Activated CD8-positive, alpha-beta memory T cell treated with anti-CD3 and anti-CD28 coated beads for 1 hour (primary cell): ENCODE results near the gene CHST15.
"Not testable (repeated sequence)": the region's sequence is repeated elsewhere in the genome, so short reads cannot be mapped to it uniquely, and the experiment has no call there.

Experiments
- DNase-seq, 2 donors: peaks; one replicate each; pipeline ENCODE4 v3.0.0-alpha.2; 2020; ENCODE audit warnings: low read depth in 1 of 2; ENCODE audit errors: extremely low read depth in 1 of 2

The CHST15 gene

GRCh38 chr10:124124769-124125161 lies 31.4 kb upstream of the CHST15 start:
- no peak for DNase-seq

DNA sequence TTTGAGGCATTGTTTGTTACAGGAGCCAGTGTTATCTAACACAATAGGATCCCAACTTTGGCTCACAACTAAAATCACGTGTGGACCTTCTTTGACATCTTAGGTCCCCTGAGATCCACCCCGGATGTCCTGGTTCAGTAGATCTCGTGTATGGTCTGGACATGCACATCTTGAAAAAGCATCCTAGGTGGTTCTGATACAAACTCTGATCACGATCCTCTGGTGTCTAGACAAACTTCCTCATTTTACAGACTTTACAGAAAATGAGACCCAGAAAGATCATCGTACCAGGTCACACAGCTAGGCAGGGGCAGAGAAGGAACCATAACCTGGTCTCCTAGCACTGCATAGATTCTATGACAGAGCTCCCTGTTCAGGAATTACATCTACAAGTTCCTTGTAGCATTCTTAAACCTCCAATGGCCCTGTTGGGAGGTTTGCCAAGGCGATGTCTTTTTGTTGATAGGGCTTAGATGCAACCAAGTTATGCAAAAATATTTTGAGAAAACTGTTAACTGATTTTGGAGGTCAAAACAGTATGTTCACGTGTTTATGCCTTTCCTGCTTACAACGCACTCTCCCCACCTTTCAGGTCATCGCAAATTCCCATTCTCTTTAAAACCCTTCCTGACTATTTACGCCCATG lies 30.8 kb upstream of the CHST15 start:
- no peak for DNase-seq

GRCh38 chr10:124123156-124123555 lies 29.8 kb upstream of the CHST15 start:
- DNase-seq: no peak

GRCh38 chr10:124122211-124122610 lies 28.8 kb upstream of the CHST15 start:
- DNase-seq: no peak

- no peak for DNase-seq
Observed at GRCh38 chr10:124120410-124121061, 27.1 kb upstream of the CHST15 start.

GRCh38 chr10:124119946-124120345 lies 26.5 kb upstream of the CHST15 start:
- DNase-seq: no peak

DNA sequence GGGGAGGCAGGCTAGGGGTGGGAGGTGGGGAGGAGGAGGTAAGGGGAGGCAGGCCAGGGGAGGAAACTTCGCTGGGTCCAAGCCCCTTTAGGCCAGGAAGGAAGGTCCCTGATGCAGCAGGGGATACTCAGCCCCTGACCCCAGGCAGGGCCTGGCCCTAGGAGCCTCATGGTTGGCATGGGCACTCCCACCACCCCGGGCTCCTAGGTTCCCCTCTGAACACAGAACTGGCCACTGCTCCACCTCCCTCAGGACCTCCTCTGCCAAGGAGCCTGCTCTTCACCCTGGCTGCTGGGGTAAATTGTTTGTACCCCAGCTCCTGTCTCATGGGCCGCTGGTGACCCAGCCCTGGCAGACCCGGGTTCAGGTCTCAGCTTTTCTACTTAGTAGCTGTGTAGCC lies 25.8 kb upstream of the CHST15 start:
- no peak for DNase-seq

DNA sequence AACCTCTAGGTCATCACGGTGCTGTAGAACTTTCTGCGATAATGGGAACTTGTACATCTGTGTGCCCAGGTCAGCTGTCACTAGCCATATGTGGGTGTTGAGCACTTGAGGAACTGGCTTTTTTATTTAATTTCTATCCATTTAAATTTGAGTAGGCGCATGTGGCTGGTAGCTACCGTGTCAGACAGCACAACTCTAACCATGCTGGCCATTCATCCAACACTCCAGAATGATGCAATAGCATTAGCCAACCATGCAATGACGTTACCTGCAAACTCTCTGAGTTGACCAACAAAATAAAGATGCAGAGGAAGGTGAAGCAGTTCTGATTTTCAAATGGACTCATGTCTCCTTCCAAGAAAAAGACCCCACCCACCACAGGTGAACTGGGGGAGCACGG lies 24.4 kb upstream of the CHST15 start:
- DNase-seq: no peak

DNA sequence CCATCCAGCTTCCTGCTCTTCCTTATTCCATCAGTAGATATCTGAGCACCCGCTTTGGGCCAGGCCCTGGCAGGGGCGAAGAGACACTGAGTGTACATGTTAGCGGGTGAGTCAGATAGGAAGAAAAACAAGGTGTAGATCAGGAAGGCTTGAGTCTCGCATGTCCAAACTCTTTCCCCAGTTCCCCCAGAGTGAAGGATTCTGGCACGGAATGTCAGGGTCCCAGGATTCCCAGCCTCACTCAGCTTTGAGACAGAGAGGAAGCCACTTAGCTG lies 24.1 kb upstream of the CHST15 start:
- DNase-seq: no peak

DNA sequence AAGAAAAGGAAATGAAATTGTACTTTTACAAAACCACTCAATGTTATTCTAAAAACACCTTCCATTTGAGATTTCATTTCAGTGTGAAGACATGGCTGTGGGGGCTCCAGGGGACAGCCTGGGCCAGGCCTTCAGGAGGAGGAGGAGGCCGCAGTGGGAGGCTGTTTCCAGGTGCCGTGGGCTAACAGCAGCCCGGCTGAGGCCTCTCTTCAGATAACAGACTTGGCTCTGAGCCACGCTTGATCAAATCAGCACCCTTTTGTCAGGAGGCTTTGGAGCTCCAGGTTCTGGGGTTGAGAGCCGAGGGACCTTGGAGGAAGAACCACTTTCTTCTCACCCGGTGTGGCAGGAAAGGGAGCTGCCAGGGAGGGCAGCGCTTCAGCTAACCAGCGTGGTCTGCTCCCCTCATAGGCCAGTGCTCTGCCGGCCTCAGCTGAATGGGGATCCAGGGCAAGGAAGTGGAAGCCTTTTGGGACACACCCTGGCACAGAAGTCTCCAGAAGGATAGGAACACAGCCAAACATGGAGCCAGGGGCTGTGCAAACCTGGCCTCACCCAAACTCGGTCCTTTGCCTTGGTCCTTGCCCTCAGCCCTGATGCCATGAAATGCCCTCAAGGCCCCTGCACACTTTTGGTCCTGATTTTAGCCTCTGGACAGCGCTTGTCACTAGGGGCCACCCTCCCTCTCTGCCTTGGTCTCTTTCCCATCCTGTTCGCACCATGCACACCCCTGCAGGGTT lies 23.5 kb upstream of the CHST15 start:
- DNase-seq: no peak

- DNase-seq: no peak
Observed at GRCh38 chr10:124114696-124115095, 21.3 kb upstream of the CHST15 start.

DNA sequence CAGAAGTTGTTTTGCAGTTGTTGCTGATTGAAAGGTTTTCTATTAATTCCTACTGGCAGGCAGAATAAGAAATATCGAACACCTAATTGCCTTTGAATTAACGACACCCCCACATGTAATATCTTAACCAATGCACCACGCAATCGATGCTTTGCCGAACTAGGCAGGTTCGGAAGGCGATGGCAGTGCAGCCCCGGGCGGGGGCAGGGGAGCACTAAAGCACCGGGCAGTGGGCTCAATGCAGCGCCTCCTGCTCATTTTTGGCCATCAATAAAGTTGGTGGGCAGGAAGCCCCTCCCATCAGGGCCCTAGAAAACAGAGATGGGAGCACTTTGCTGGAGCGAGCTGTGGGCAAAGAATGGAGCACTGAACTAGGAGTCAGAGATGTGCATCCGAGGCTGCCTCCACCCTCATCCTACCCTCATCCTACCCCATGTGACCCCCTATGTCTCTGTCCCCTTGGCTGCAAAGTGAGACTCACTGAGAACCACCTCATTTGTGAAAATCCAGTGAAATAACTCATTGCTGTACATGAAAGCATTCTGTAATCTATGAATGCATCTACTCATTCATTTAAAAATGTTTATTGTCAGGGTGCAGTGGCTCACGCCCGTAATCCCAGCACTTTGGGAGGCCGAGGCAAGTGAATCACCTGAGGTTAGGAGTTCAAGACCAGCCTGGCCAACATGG lies 19.6 kb upstream of the CHST15 start:
- DNase-seq: no peak

DNA sequence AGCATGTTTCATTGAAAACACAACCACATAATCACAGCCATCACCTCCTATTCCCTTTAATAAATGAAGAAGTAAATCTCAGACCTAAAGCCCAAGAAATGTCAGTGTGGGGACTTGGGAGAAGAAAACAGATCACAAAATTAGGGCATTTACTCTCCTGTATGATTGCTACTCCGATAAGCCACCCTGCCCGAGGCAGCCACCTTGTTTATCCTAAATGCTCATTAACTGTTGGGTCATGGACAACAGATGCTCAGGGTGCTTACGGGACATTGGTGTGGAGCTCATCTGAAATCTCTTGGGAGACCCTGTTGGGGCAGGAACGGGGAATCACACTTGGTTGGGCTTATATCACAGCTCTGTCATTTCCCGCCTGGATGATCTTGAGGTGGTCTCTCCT lies 17.5 kb upstream of the CHST15 start:
- DNase-seq: no peak

- no peak for DNase-seq
Observed at GRCh38 chr10:124109261-124109660, 15.9 kb upstream of the CHST15 start.

DNA sequence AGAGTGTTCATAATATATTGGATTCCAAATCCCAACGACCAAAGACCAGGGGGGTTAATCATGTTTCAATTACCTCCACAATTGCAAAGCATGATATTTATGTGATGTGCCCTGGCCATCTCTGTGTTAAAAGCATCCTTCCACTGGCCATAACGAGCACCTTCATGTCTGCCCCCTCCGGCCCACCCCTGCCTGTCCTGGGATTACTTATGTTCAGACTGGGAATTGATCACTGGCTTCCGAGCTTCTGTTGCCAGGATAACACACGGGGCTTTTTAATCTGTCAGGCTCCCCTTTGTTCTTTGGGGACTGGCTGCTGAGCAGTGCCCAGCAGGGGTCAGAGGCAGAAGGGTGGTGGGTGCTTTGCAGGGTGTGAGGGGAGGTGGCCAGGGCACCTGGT lies 13.7 kb upstream of the CHST15 start:
- DNase-seq: no peak

GRCh38 chr10:124106241-124106879 lies 13.0 kb upstream of the CHST15 start:
- no peak for DNase-seq

DNA sequence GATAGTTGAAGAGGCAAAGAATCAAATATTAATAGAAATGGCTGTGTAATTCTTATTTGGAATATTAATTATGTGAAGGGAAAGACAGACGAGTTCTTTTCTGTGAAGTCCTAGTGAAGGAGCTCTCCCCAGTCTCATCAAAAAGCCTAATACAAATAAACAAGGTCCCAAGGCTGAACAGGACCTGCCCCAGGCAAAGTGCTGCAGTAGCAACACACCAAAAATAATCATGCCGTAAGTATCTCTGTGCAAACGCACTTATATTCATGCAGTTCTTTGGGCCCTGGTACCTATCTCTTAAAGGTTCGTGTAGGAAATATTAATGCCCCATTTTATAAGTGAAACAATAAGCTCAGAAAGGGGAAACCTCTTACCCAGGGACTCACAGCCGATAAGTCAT lies 12.2 kb upstream of the CHST15 start:
- DNase-seq: no peak

DNA sequence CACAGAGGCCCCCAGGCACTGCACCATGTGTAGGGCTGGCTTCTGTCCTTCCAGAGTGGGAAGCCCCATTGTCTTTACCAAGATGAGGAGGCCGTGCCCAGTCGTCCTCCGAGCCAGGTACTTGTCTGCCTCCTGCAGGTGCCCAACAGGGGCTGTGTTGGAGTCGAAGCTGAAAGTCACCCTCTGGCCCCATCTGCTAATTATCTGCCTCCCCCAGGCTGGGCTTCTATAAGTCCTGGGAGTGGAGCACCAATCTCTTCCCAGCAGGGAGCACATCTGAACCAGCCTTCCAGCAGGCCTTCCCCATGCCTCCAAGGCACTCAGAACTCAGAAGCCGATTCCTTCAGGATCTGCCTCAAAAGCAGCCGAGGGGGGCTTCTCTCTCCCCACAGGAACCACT lies 11.6 kb upstream of the CHST15 start:
- DNase-seq: no peak

GRCh38 chr10:124104011-124104627 lies 10.7 kb upstream of the CHST15 start:
- DNase-seq: no peak

- DNase-seq: no peak
Observed at GRCh38 chr10:124101351-124101750, 8.0 kb upstream of the CHST15 start.

DNA sequence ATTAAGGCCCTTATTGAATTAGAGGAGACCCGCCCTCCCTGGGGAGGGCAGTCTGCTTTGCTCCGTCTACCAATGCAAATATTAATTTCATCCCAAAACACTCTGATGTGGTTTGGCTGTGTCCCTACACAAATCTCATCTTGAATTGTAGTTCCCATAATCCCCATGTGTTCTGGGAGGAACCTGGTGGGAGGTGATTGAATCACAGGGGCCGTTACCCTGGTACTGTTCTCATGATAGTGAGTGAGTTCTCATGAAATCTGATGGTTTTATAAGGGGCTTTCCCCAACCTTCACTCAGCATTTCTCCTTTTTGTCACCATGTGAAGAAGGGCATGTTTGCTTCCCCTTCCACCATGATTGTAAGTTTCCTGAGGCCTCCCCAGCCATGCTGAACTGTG lies 7.3 kb upstream of the CHST15 start:
- not testable (repeated sequence) for DNase-seq
